GM19240 (cell line): ENCODE measurements around the gene IQGAP3.
A peak's percentile ranks its signal among the peaks of the same experiment; 100 is the strongest.
"Not testable (repeated sequence)": the region's sequence is repeated elsewhere in the genome, so short reads cannot be mapped to it uniquely, and the experiment has no call there.

ENCODE experiments used
- DNase-seq: peaks from one replicate; pipeline ENCODE4 v3.0.0; 2011; ENCODE audit warnings: low spot score; ENCODE audit not compliant: insufficient read length

Gene IQGAP3

DNA sequence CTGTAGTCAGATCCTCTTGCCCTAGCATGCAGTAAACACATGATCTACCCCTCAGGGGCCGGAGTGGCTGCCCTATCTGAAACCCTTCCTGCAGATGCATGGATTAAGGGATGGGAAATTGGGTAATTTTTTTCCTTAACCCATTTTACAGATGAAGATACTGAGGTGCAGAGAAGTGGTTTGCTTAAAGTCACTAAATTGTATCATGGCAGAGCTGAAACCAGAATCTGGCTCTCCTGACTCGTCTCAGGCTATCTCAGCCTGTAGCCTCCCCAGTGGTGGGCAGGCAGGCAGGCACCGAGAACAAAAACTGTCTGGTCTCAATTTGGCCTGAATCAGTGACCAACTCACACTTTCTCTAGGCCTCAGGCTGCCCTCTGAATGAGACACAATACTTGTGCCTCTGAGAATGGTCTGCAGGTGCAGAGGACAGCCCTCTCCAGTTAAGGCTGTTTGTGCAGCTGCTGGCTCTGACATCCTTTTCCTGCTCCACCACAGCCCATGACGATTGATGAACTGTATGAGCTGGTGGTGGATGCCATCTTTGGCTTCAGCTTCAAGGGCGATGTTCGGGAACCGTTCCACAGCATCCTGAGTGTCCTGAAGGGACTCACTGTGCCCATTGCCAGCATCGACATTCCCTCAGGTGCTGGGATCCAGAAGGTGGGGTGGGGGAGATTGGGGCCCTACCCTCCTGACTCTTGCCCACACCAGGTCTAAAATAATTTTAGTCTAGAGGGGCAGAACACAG, 20.7 kb upstream of the IQGAP3 start:
- no peak for DNase-seq

DNA sequence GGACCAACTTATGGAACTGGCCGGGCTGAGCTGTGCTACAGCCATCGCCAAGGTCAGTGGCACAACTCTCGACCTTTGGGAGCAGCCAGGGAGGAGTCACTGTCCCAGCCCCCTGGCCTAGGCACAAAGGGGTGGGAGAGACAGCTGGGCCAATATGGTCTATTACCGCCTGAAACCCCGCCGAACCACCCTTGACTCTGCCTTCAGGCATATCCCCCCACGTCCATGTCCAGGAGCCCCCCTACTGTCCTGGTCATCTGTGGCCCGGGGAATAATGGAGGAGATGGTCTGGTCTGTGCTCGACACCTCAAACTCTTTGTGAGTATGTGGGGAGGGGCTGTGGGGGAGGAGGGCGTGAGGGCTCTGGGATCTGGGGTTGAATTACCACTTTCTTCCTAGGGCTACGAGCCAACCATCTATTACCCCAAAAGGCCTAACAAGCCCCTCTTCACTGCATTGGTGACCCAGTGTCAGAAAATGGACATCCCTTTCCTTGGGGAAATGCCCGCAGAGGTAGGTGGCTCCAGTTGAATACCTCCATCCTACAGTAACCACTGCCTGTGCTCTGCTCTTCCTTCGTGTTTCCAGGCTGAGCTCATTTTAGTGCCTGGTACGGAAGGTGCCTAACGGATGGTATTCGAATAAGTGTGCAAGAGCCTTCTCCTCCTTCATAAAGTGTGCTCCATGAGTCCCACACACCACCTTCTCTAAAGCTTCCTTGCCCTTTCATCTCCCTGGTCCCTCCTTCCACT, 20.0 kb upstream of the IQGAP3 start:
- no peak for DNase-seq

DNA sequence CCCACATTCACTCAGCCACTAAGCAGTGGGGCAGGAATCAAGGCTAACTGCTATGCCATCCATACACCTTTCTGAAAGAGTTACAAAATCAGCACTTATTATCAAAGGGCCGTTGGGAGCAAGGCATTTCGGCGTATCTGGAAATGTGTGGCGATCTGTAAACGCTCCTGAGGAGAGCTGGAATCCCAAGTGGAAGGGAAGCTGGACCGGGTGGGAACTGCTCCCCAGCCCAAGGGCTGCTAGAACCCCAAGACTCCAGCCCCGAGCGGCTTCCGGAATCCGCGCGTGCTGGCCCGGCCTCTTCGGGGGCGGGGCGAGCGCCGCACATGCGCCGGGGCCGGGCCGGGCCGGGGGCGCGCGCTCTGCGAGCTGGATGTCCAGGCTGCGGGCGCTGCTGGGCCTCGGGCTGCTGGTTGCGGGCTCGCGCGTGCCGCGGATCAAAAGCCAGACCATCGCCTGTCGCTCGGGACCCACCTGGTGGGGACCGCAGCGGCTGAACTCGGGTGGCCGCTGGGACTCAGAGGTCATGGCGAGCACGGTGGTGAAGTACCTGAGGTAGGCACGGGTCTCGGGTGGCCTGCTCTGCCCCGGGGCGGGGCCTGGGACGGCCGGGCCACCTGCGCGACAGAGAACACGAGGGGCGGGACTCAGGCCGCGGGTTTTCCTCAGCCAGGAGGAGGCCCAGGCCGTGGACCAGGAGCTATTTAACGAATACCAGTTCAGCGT, 19.2 kb upstream of the IQGAP3 start, which contains the start of gene NAXE:
Gene NAXE (plus strand): TSS at position 345 of the 726 bp plus-strand sequence. CDS start 29 bp downstream, at position 374.
- DNase-seq, result peak; percentile 87

DNA sequence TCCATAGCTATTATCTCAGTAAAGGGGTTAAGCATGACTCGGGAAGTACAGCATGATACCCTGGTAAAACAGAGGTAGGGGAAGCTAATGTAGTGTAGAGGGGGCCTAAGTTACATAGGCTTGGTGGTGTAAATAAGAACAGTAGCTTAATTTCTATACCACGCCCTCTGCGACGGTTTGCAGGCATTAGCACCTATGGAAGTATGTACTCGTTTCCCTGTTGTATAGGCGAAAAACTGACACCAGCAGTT, 18.7 kb upstream of the IQGAP3 start:
- no peak for DNase-seq

DNA sequence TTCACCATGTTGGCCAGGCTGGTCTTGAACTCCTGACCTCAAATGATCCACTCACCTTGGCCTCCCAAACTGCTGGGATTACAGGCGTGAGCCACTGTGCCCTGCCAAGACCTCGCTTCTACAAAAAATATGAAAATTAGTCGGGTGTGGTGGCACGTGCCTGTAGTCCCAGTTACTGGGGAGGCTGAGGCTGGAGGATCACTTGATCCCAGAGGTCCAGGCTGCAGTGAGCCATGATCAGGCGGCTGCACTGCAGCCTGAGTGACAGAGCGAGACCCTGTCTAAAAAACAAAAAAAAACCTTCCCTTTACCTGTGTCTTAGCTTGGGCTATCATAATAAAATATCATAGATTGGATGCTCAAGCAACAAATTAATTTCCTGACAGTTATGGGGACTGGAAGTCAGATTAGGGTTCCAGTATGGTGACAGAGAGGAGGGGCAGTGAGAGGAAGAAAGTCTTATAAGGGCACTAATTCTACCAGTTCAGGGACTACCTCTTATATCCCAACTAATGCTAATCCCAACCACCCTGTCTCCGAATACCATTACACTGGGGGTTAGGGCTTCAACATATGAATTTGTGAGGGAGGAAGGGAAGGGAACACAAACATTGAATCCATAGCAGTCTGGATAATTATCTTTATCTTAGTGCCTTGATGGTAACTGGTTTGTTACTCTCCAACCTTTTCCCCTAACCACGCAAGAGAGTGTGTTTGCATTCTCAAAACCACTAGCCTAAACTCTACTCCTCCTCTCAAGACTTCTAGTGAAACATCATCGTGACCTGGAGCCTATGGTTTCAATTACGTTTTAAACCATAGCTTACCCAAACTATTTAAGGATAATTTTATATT, 18.2 kb upstream of the IQGAP3 start:
- no peak for DNase-seq

DNA sequence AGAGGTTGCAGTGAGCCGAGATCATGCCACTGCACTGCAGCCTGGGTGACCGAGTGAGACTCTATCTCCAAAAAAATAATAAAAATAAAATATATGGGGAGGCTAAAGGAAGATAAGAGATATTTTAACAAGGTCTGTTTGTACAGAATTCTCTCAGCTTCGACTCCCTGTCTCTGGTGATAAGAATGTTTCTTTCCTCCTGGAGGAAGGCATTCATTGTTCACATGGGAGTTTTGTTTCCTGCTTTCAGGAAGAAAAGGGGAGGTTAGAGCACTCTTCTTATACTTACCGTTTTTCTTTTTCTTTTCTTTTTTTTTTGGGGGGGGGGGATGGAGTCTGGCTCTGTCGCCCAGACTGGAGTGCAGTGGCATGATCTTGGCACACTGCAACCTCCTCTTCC, 17.2 kb upstream of the IQGAP3 start:
- DNase-seq, result no peak

DNA sequence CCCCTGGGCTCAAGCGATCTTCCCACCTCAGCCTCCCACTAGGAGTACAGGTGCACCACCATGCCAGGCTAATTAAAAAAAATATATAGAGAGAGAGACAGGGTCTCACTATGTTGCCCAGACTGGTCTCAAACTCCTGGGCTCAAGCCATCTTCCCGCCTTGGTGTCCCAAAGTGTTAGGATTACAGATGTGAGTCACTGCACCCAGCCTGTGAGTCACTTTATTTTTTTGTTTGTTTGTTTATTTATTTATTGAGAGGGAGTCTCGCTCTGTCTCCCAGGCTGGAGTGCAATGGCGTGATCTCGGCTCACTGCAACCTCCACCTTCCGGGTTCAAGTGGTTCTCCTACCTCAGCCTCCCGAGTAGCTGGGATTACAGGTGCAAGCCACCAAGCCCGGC, 15.6 kb upstream of the IQGAP3 start:
- DNase-seq, result not testable (repeated sequence)

DNA sequence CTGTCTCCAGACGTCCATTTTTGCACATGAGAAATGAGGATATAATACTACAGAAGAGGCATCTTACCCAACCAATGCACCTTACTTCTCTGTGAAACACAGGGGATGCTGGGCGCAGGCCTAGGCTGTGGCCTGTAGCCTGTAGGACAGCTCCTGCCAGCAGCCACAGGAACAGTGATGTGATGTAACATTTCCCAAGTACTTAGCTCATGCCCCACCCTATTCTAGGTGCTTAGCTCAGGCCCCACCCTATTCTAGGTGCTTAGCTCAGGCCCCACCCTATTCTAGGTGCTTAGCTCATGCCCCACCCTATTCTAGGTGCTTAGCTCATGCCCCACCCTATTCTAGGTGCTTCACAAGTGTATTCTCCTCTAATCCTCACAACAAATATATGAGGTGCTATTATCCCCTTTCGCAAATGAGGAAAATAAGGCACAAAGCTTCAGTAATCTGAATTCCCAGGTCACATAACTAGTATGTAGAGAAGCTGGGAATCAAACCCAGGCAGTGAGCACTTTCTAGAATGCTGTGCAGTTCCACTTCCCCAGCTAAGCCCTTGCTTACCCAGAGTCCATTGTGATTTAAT, 14.6 kb upstream of the IQGAP3 start:
- no peak for DNase-seq

DNA sequence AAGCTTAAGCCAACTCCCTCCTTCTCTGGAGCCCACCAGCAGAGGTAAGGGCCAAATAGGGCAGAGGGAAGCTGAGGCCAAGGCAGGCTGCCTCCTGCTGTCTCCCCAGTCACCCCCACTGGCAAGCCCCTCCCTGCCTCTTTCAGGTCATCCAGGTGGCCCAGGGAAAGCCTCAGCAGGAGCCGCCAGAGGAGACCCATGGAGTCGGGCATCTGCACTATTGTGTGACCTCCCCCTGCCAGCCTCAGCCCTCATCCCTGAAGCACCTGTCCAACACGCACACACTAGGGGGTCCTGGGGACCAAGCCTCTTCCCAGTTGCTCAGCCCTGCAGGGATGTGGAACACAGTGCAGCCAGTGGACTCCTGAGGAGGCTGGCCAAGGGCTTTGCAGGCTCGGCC, 14.0 kb upstream of the IQGAP3 start:
- no peak for DNase-seq

DNA sequence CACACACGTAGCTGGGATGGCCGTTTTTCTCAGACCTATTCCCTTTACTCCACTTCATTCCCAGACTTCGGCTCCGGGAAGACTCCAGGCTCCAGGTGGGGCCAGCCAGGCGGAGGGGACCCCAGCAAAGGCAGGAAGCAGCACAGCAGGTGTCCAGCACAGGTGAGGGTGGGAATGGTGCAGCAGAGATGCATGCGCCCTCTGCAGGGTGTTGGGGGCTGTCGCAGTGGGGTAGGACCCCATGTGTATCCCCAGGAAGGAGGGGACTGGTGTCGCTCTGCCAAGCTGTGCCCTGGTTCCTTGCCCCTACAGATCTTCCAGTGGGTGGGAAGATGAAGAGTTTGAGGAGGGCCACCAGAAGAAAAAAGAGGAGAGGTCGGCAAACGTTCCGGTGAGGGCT, 12.4 kb upstream of the IQGAP3 start:
- DNase-seq, result no peak

DNA sequence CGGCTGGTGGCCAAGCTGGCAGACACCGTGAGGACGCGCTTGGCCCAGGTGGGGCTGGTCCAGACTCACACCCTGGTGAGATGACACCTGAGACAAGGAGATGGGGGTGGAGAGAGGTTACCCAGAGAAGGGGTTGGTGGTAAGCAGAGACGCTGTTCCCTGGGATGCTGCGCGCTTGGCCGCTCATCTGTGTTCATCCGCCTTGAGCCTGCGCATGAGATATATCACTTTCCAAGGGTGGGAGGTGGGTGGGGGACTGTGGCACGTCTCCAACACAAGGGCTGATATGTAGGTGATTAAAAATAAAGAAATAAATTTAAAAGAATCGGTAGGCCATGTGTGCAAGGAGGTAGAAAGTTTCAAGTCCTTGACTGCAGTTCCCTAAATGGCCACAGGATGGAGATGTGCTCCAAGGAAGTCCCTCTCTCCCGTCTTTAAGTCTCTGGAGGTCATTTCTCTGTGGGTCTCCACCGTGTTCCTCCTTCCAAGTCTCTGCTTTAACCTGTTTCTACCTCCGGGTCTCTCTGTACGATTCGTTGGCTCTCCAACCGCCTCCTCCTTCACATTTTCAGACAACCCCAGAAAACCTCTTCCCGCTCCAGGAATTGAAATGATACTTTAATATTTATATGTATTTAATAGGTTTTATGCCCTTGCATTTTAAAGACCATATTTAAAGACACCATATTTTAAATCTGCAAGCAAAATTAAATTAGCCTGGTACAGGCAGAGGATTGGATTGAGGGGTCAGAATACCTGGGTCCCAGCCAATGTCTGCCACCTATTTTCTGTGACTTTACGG, 11.7 kb upstream of the IQGAP3 start:
- DNase-seq, result peak; percentile 66

DNA sequence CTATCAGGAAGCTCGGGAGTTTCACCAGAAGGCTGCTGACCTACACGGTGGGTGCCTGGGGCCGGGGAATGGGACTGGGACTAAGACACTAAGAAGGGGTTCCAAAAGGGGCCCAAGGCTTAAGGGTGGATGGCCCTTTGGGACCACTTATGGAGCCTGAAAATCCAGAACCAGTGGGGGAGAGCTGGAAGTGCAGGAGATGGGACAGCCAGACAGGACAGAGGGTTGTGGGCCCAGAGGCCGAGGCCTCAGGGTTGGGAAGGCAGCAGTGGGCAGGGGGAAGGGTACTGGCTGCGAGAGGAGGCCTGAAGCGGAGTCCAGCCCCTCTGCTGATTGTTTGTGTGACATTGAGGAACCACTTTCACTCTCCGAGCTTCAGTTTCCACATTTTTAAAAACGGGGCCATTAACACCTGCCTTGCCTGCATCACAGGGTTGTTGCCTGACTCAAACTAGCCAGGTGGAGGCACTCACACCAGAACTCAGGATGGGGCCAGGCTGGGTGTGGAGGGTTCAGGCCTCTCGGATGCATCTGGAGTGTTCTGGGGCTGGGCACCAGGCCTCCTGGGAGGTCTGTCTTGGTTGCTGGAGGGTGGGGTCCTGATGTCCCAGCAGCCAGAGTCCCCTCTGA, 10.1 kb upstream of the IQGAP3 start:
- DNase-seq, result no peak

DNA sequence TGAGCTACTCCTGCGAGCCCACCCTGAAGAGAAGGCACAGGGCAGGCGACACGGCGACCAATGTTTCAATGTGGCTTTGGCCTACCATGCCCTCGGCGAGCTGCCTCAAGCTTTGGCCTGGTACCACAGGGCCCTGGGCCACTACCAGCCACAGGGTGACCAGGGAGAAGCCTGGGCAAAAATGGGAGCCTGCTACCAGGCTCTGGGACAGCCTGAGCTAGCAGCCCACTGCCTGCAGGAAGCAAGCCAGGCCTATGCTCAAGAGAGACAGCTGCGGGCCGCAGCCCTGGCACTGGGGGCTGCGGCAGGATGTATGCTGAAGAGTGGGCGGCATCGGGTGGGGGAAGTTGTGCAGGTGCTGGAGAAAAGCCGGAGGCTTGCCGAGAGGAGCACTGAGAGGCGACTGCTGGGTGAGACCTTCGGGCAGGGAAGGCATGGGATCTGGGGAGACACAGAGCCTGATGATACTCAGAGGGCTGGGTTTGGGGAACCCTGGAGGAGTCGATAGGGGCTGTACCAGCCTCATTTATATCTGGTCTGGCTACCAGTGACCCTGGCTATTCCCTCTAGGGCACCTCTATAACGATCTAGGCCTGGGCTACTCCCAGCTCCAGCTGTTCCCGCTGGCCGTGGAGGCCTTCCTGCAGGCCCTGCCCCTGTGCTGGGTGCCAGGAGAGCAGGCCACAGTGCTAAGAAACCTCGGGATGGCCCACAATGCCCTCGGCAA, 9.5 kb upstream of the IQGAP3 start:
- DNase-seq, result no peak

DNA sequence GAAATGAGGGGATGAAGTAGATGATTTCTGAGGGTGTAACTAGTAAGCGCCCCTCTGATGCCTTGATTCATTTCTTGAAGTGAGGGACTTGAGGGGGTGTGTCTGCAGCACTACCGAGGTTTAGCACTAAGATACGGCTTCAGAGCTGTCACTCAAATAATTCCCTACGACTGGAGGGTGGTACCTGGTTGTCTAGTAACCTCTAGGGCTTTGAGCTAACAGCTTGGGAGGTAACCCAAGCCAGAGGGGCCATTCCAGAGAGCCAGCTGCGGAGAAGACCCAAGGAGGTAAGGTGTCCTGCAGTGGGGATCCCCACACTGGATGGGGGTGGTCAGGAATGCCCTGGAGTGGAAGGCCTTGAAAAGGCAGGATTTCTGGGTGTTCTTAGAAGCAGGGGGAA, 7.1 kb upstream of the IQGAP3 start, which contains the start of gene TTC24:
Gene TTC24 (plus strand): TSS at position 252 of the 400 bp plus-strand sequence. CDS start 1,642 bp downstream, outside the sequence.
- DNase-seq, result no peak

DNA sequence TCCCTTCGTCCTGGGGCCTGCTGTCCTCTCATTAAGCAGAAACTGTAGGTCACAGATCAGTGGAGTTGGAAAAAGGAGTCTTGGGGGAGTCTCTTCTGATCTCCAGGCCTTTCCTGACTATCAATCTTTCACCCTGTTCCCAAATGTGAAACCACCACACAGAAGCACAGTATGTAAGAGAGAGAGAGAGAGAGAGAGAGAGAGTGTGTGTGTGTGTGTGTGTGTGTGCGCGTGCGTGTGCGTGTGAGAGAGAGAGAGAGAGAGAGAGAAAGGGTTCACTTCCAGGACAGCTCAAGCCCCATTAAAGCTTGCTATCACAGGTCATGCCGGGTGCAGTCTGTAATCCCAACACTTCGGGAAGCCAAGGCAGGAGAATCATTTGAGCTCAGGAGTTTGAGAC, 5.7 kb upstream of the IQGAP3 start:
- DNase-seq, result no peak

DNA sequence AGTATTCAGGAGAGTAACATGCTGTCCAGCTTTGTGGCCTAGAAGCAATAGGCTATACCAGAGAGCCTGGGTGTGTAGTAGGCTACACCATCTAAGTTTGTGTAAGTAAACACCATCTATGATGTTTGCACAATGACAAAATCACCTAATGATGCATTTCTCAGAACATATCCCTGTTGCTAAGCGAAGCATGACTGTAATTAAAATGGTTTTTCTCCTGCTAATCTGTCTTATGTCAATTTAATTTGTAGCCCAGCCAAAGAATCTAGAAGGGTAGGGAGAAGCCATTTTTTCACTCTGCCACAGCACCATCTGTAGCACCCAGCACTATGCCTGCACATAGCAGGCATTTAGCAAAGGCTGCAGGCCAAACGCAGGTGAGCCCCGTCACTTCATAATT, 5.2 kb upstream of the IQGAP3 start:
- no peak for DNase-seq

DNA sequence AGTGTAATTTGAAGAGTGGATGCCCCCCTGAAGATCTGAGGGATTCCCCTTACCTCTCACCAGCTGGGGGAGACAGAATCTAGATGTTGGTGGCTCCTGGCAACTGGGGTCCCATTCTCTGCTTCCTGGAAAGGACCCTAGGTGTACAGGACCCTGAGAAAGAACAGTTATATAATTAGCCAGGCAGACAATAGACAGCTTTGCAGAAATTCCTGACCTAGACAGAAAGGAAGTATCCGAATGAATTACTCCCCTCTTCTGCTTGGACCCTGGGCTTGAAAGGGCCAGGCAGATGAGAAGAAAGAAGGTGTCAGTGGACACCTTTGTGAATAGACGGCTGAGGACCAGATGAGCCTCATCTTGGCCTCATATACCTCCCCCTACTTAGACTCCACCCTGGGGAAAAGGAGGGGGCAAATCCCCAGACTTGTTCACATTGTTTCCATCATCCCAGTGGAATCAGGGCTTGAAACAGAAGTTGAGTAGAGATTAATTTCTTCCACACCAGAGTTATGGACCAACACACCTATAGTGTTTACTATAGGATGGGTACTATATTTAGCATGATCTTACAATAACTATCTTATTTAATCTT, 1.8 kb upstream of the IQGAP3 start:
- no peak for DNase-seq

DNA sequence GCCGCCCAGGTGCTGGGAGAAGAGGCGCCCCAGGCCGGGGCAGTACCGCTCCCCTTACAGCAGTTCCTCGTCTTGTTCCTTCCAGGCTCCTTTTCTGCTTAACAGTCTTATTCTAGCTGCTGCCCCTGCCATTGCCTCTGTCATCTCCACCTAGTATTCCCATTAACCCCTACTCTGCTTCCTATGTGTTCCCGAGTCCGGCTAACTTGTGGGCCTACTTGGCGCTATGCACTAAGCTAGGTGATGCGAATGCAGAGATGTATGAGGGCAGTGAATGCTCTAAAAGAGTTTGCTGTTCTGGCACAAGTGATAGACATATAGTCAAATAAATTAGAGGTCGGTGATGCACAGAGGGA, 276 bp upstream of the IQGAP3 start:
- no peak for DNase-seq
